ENCODE data around the gene SYNPO2. TPM values are rescaled to one million over a fixed set of nuclear protein-coding genes. Genes with fewer than 3 reads are reported as not detected.
"Not testable (repeated sequence)": the region's sequence is repeated elsewhere in the genome, so short reads cannot be mapped to it uniquely, and the experiment has no call there.

SYNPO2 gene
- total and polyA plus RNA-seq, 3 donors from 2014 or later, result 29.1 to 53.4 (median 44.3) TPM

- Histone ChIP-seq H3K9me3 (no peaks in the 10 kb centered on the region), H3K27ac (no peak overlapping the region), H3K4me1 (no peaks in the 10 kb centered on the region), H3K36me3 (ENCODE audit: low read depth, missing control alignments) (no peaks in the 10 kb centered on the region), H3K27me3 (no peaks in the 10 kb centered on the region), H3K4me3 (no peak overlapping the region)
- intact Hi-C loops (cut with DNase I; ENCODE audit: low total_unique reads), result no loop called here
- no peak for DNase-seq
- WGBS, 2 donors, result 79 to 95% methylated on average over 3 of the region's 3 CpGs
- TF ChIP-seq, protein P1, sequence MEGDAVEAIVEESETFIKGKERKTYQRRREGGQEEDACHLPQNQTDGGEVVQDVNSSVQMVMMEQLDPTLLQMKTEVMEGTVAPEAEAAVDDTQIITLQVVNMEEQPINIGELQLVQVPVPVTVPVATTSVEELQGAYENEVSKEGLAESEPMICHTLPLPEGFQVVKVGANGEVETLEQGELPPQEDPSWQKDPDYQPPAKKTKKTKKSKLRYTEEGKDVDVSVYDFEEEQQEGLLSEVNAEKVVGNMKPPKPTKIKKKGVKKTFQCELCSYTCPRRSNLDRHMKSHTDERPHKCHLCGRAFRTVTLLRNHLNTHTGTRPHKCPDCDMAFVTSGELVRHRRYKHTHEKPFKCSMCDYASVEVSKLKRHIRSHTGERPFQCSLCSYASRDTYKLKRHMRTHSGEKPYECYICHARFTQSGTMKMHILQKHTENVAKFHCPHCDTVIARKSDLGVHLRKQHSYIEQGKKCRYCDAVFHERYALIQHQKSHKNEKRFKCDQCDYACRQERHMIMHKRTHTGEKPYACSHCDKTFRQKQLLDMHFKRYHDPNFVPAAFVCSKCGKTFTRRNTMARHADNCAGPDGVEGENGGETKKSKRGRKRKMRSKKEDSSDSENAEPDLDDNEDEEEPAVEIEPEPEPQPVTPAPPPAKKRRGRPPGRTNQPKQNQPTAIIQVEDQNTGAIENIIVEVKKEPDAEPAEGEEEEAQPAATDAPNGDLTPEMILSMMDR (IDR thresholded peaks at IDR 0.05), result no peak
- no peak for TF ChIP-seq POLR2A (IDR thresholded peaks at IDR 0.05)
Measured at GRCh38 chr4:119057417-119057816, 168.8 kb downstream of the SYNPO2 start.

DNA sequence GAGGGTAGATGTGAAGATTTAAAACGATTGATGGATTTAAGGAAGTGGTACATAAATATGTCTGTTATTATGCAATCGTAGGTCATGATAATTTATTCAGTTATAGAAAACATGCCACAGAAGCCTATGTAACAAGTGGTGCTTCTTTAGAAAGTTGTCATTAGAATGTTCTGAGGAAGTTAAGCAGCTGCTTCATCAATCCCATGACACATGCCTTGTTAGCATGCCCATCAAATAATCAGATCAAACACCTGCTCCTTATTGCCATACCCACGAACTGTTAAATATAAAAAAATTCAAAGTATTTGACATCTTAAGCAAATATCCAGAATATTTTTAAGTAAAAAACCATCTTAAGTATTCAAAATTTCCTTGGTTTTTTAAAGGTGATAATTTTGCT is 170.6 kb downstream of the SYNPO2 start:
- Histone ChIP-seq H3K27ac (no peak overlapping the region), H3K4me1 (no peaks in the 10 kb centered on the region), H3K27me3 (no peaks in the 10 kb centered on the region), H3K9me3 (no peaks in the 10 kb centered on the region), H3K36me3 (ENCODE audit: low read depth, missing control alignments) (no peaks in the 10 kb centered on the region), H3K4me3 (no peak overlapping the region)
- DNase-seq, result no peak
- TF ChIP-seq POLR2A (IDR thresholded peaks at IDR 0.05), result no peak
- TF ChIP-seq, protein P1 (IDR thresholded peaks at IDR 0.05), result no peak
- intact Hi-C loops (cut with DNase I; ENCODE audit: low total_unique reads), result no loop called here
- WGBS, 2 donors, result 74 to 84% methylated on average over 3 of the region's 3 CpGs

- H3K27me3 ChIP-seq; H3K4me3 ChIP-seq; H3K9me3 ChIP-seq; H3K27ac ChIP-seq; H3K4me1 ChIP-seq; DNase-seq; H3K36me3 ChIP-seq (ENCODE audit: low read depth, missing control alignments); intact Hi-C loops (cut with DNase I; ENCODE audit: low total_unique reads): not testable (repeated sequence)
- 77% methylated on average over 10 of the region's 12 CpGs; no CpG with 5 or more reads in 1 of the 2 donors for WGBS, 2 donors
Measured at GRCh38 chr4:119067125-119067524, 178.5 kb downstream of the SYNPO2 start.

GRCh38 chr4:119067670-119068360 is 179.2 kb downstream of the SYNPO2 start:
- 81 to 84% methylated on average over 13 to 17 of the region's 17 CpGs for WGBS, 2 donors
- intact Hi-C loops (cut with DNase I; ENCODE audit: low total_unique reads); H3K9me3 ChIP-seq; H3K27ac ChIP-seq; H3K4me3 ChIP-seq; H3K36me3 ChIP-seq (ENCODE audit: low read depth, missing control alignments); H3K27me3 ChIP-seq; H3K4me1 ChIP-seq; DNase-seq: not testable (repeated sequence)

GRCh38 chr4:119068529-119068962 is 179.9 kb downstream of the SYNPO2 start:
- no peaks in the 10 kb centered on the region for H3K27me3 ChIP-seq
- H3K9me3 ChIP-seq, result no peaks in the 10 kb centered on the region
- no peak for DNase-seq
- no peak overlapping the region for H3K4me3 ChIP-seq
- TF ChIP-seq POLR2A (IDR thresholded peaks at IDR 0.05), result no peak
- TF ChIP-seq, protein P1 (IDR thresholded peaks at IDR 0.05), result no peak
- WGBS, 2 donors, result 65 to 68% methylated on average over 3 of the region's 3 CpGs
- no peaks in the 10 kb centered on the region for H3K4me1 ChIP-seq
- no peak overlapping the region for H3K27ac ChIP-seq
- H3K36me3 ChIP-seq (ENCODE audit: low read depth, missing control alignments), result no peaks in the 10 kb centered on the region
- intact Hi-C loops (cut with DNase I; ENCODE audit: low total_unique reads), result no loop called here

GRCh38 chr4:119070301-119070700 is 181.6 kb downstream of the SYNPO2 start:
- no peaks in the 10 kb centered on the region for H3K9me3 ChIP-seq
- DNase-seq, result no peak
- no peak overlapping the region for H3K27ac ChIP-seq
- H3K27me3 ChIP-seq, result no peaks in the 10 kb centered on the region
- H3K4me1 ChIP-seq, result no peaks in the 10 kb centered on the region
- no peak overlapping the region for H3K4me3 ChIP-seq
- TF ChIP-seq, protein P1 (IDR thresholded peaks at IDR 0.05), result no peak
- no peak for TF ChIP-seq POLR2A (IDR thresholded peaks at IDR 0.05)
- intact Hi-C loops (cut with DNase I; ENCODE audit: low total_unique reads), result no loop called here
- no peaks in the 10 kb centered on the region for H3K36me3 ChIP-seq (ENCODE audit: low read depth, missing control alignments)
- 66 to 86% methylated on average over 4 of the region's 4 CpGs for WGBS, 2 donors

Data from testis (tissue), 3 donors.